K562 (cell line): ENCODE results near the gene TMEM164.
A peak's percentile ranks its signal among the peaks of the same experiment; 100 is the strongest.

ENCODE experiments used
- ARID4B ChIP-seq: sonication (generic); formaldehyde crosslinking; IDR thresholded peaks from 2 replicates; pipeline ENCODE4 v1.8.0; 2022; ENCODE audit warnings: mild to moderate bottlenecking, missing genetic modification reagents
- CHD1 ChIP-seq: fragments of 200-600 bp; sonication (generic); IDR thresholded peaks from one replicate; pipeline ENCODE4 v1.6.1; 2012; ENCODE audit warnings: mild to moderate bottlenecking, moderate library complexity, low read length, inconsistent platforms
- CTCF ChIP-seq, 3 experiments: IDR thresholded peaks in 2 of 3; conservative IDR thresholded peaks in 1 of 3; 2 replicates each; pipeline ENCODE4 v1.5.1; 2011 to 2012; ENCODE audit warnings: low read length in 3 of 3, mild to moderate bottlenecking in 3 of 3, control low read depth in 2 of 3, improper control_type of control experiment in 1 of 3, inconsistent platforms in 1 of 3, low read depth in 1 of 3, mixed read lengths in 1 of 3, moderate library complexity in 1 of 3; ENCODE audit not compliant: insufficient read depth in 2 of 3
- ELF4 ChIP-seq: fragments of 450-650 bp; formaldehyde crosslinking; IDR thresholded peaks from 2 replicates; pipeline ENCODE4 v1.4.0; 2022; ENCODE audit warnings: missing genetic modification characterization
- EP300 ChIP-seq: IDR thresholded peaks from 2 replicates; pipeline ENCODE4 v1.6.1; 2012; ENCODE audit warnings: low read length, improper control_type of control experiment
- MAFF ChIP-seq: IDR thresholded peaks from 2 replicates; pipeline ENCODE4 v1.6.1; 2012; ENCODE audit warnings: low read length, improper control_type of control experiment
- NONO ChIP-seq, 2 experiments: fragments of 200-400 bp in 1 of 2; fragments of 450-650 bp in 1 of 2; formaldehyde crosslinking in 1 of 2; IDR thresholded peaks; 2 replicates each; pipeline ENCODE4 v1.6.1; 2017; ENCODE audit warnings: low read depth in 2 of 2, mild to moderate bottlenecking in 2 of 2, moderate library complexity in 2 of 2, low read length in 1 of 2
- NR2C2 ChIP-seq, 2 experiments: fragments of 200-800 bp in 1 of 2; sonication (Bioruptor generic) in 1 of 2; sonication (generic) in 1 of 2; formaldehyde crosslinking in 1 of 2; IDR thresholded peaks; 2 replicates each; pipeline versions ENCODE4 v1.6.1 to v1.8.0; 2016 to 2022; ENCODE audit warnings: mild to moderate bottlenecking in 1 of 2, missing compliant biosample characterization in 1 of 2, missing genetic modification characterization in 1 of 2, missing genetic modification reagents in 1 of 2
- RAD51 ChIP-seq: fragments of 450-650 bp; IDR thresholded peaks from 2 replicates; pipeline ENCODE4 v1.7.1; 2016; ENCODE audit warnings: low read depth, mild to moderate bottlenecking, borderline replicate concordance
- TCF7 ChIP-seq: sonication (generic); IDR thresholded peaks from 2 replicates; pipeline ENCODE4 v1.6.1; 2016; ENCODE audit warnings: antibody characterized with exemption, borderline replicate concordance
- ZBTB49 ChIP-seq: sonication (generic); formaldehyde crosslinking; IDR thresholded peaks from 2 replicates; pipeline ENCODE4 v1.8.0; 2022; ENCODE audit warnings: missing genetic modification reagents, mild to moderate bottlenecking, borderline replicate concordance
- ZFP1 ChIP-seq: fragments of 450-650 bp; formaldehyde crosslinking; IDR thresholded peaks from 2 replicates; pipeline ENCODE4 v1.4.0; 2020; ENCODE audit warnings: mild to moderate bottlenecking, mixed read lengths
- ZNF174 ChIP-seq: fragments of 250-450 bp; sonication (Bioruptor Pico); IDR thresholded peaks from 2 replicates; pipeline ENCODE4 v1.4.0; 2020; ENCODE audit warnings: mild to moderate bottlenecking

- peak; percentile 82 for TF ChIP-seq MAFF
- TF ChIP-seq EP300: no peak
- TF ChIP-seq CTCF (IDR thresholded peaks at IDR 0.05 in 2 of 3, conservative IDR thresholded peaks at IDR 0.05 in 1 of 3; ENCODE audit: insufficient read depth in 2 of 3, low read depth in 1 of 3, low read length in 3 of 3): no peak
- TF ChIP-seq NONO (IDR thresholded peaks at IDR 0.05; ENCODE audit: low read depth in 2 of 2, low read length in 1 of 2): no peak
- TF ChIP-seq TCF7: no peak
- no peak for TF ChIP-seq ZFP1 (CRISPR knock-in tag)
- no peak for TF ChIP-seq NR2C2 (CRISPR knock-in tag; IDR thresholded peaks at IDR 0.05)
- no peak for TF ChIP-seq NR2C2 (tag; IDR thresholded peaks at IDR 0.05)
- no peak for TF ChIP-seq ARID4B (CRISPR knock-in tag)
- TF ChIP-seq ELF4: no peak
- no peak for TF ChIP-seq ZNF174 (CRISPR knock-in tag)
- TF ChIP-seq CHD1: no peak
- TF ChIP-seq RAD51: no peak
- no peak for TF ChIP-seq ZBTB49 (CRISPR knock-in tag)
These were observed 132.7 kb downstream of the TMEM164 start for GRCh38 chrX:110135618-110136017.
